PC-9 (cell line): ENCODE measurements around the gene DLGAP1. TPM values are rescaled to one million over a fixed set of nuclear protein-coding genes. Genes with fewer than 3 reads are reported as not detected.

Source experiments
- BruUV-seq: library from RNA; stranded (reverse); fragments of 400-500 nt; replicated peaks from 2 replicates; lab custom pipeline; 2021; lab: Mats Ljungman, UMichigan
- CTCF ChIA-PET: fragments of 300-600 bp; sonication (Branson Sonifier 250); formaldehyde crosslinking; loops from one replicate; lab custom pipeline; 2022; ENCODE audit warnings: antibody characterized with exemption; lab: Charles Lee
- POLR2A ChIA-PET: fragments of 300-600 bp; sonication (Branson Sonifier 250); formaldehyde crosslinking; loops from one replicate; lab custom pipeline; 2022; ENCODE audit warnings: antibody characterized with exemption; ENCODE audit not compliant: unreplicated experiment; lab: Charles Lee
- DNase-seq, 2 experiments: peaks; one replicate each; pipeline versions ENCODE4 v3.0.0 to v3.0.0-alpha.2; 2015 to 2022; ENCODE audit warnings: mixed read lengths in 1 of 2
- H2AFZ ChIP-seq: fragments of 200-600 bp; sonication (generic); 2 replicates; pipeline ENCODE4 v1.8.1; 2017; ENCODE audit warnings: antibody characterized with exemption
- H3F3A ChIP-seq: fragments of 200-600 bp; sonication (generic); 2 replicates; pipeline ENCODE4 v1.8.1; 2017; ENCODE audit warnings: antibody characterized with exemption, mild to moderate bottlenecking, low read depth; ENCODE audit not compliant: insufficient read depth
- H3K27ac ChIP-seq: fragments of 200-600 bp; sonication (generic); 2 replicates; pipeline ENCODE4 v1.6.1; 2016; ENCODE audit warnings: mixed run types
- H3K27me3 ChIP-seq: fragments of 200-600 bp; sonication (generic); 2 replicates; pipeline ENCODE4 v1.6.1; 2016; ENCODE audit warnings: low read depth, mixed run types; ENCODE audit not compliant: insufficient read depth
- H3K36me3 ChIP-seq: fragments of 200-600 bp; sonication (generic); 2 replicates; pipeline ENCODE4 v1.6.1; 2016; ENCODE audit warnings: low read depth, mixed run types
- H3K4me1 ChIP-seq: fragments of 200-600 bp; sonication (generic); replicated peaks from 2 replicates; pipeline ENCODE4 v1.6.1; 2016; ENCODE audit warnings: mixed run types; ENCODE audit not compliant: insufficient read depth
- H3K4me2 ChIP-seq: fragments of 200-600 bp; sonication (generic); 2 replicates; pipeline ENCODE4 v1.6.1; 2017; ENCODE audit warnings: mixed run types
- H3K4me3 ChIP-seq: fragments of 200-600 bp; sonication (generic); 2 replicates; pipeline ENCODE4 v1.6.1; 2016; ENCODE audit warnings: mixed run types
- H3K79me2 ChIP-seq: fragments of 200-600 bp; sonication (generic); 2 replicates; pipeline ENCODE4 v1.6.1; 2017; ENCODE audit warnings: low read depth, mixed run types
- H3K9me2 ChIP-seq: fragments of 200-600 bp; sonication (generic); 2 replicates; pipeline ENCODE4 v1.8.1; 2017; ENCODE audit warnings: mild to moderate bottlenecking; ENCODE audit not compliant: insufficient read depth
- H3K9me3 ChIP-seq: fragments of 200-600 bp; sonication (generic); 2 replicates; pipeline ENCODE4 v1.8.1; 2016; ENCODE audit warnings: low read depth; ENCODE audit not compliant: insufficient read depth
- H4K20me1 ChIP-seq: fragments of 200-600 bp; sonication (generic); 2 replicates; pipeline ENCODE4 v1.8.1; 2017; ENCODE audit not compliant: insufficient read depth
- EZH2 ChIP-seq: fragments of 200-600 bp; sonication (generic); IDR thresholded peaks from 2 replicates; pipeline ENCODE4 v1.8.0; 2017; ENCODE audit warnings: antibody characterized with exemption, low read depth
- intact Hi-C: fragments of 100-400 bp; cut with micrococcal nuclease; formaldehyde crosslinking; loops from one replicate; pipeline ENCODE4 v1.10.0; 2022; ENCODE audit not compliant: unreplicated experiment
- total RNA-seq: library from RNA; stranded (reverse); gene quantifications from 2 replicates; pipeline ENCODE4 v1.2.3, GENCODE V29; 2021
- TF ChIP-seq, protein P1 (sequence below): fragments of 200-600 bp; sonication (generic); conservative IDR thresholded peaks from 2 replicates; pipeline ENCODE4 v1.6.1; 2017; ENCODE audit warnings: mixed run types, antibody characterized with exemption, mild to moderate bottlenecking, moderate library complexity

Gene DLGAP1
- total RNA-seq, 1 experiment from 2014 or later: not detected

DNA sequence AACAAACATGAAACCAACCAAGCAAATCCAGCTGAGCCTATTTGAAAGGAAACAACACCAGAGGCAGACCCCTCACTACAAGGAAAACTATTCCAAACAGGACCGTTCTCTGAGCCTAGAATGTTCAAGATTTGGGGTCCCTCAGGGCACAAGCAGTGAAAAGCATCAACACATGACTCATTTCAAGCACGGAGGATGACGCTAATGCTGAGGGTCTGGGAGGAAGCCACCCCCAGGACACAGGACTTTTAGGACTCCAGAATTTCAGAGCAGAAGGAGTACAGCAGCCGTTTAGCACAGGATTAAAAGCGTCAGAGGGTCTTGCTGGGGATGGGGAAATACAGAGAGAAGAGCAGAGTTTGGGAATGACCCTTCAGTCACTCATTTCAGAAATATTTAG lies 168.9 kb downstream of the DLGAP1 start:
- H3K27me3 ChIP-seq: peaks cover 19% of the 10 kb centered on the region
- TF ChIP-seq, protein P1, sequence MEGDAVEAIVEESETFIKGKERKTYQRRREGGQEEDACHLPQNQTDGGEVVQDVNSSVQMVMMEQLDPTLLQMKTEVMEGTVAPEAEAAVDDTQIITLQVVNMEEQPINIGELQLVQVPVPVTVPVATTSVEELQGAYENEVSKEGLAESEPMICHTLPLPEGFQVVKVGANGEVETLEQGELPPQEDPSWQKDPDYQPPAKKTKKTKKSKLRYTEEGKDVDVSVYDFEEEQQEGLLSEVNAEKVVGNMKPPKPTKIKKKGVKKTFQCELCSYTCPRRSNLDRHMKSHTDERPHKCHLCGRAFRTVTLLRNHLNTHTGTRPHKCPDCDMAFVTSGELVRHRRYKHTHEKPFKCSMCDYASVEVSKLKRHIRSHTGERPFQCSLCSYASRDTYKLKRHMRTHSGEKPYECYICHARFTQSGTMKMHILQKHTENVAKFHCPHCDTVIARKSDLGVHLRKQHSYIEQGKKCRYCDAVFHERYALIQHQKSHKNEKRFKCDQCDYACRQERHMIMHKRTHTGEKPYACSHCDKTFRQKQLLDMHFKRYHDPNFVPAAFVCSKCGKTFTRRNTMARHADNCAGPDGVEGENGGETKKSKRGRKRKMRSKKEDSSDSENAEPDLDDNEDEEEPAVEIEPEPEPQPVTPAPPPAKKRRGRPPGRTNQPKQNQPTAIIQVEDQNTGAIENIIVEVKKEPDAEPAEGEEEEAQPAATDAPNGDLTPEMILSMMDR: no peak
- TF ChIP-seq EZH2: no peak
- H3K36me3 ChIP-seq: no peaks in the 10 kb centered on the region
- no peak overlapping the region for H3K4me2 ChIP-seq
- intact Hi-C loops: no loop called here
- no peaks in the 10 kb centered on the region for H3F3A ChIP-seq
- no peak overlapping the region for H3K4me3 ChIP-seq
- H3K9me2 ChIP-seq: no peaks in the 10 kb centered on the region; the same call in 1 of the 2 replicates
- ChIA-PET POLR2A (no interaction called here), CTCF (no interaction called here)
- H4K20me1 ChIP-seq: no peaks in the 10 kb centered on the region
- no peaks in the 10 kb centered on the region for H3K4me1 ChIP-seq
- DNase-seq: no peak
- BruUV-seq: no TSS peak
- no peak overlapping the region for H3K27ac ChIP-seq
- H3K9me3 ChIP-seq: no peaks in the 10 kb centered on the region
- H3K79me2 ChIP-seq: no peaks in the 10 kb centered on the region
- no peak overlapping the region for H2AFZ ChIP-seq

DNA sequence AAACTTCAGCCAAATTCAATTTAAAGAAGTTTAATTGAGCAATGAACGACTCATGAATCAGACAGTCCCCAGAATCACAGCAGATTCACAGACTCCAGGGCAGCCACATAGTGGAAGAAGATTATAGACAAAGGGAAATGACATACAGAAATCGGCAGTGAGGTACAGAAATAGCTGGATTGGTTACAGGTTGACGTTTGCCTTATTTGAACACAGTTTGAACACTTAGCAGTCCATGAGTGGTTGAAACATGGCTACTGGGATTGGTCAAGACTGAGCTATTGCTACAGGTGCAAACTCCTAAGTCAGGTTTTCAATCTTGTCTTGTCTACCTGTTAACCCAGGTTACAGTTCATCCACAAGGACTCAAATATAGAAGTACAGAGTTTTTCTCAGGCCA lies 169.6 kb downstream of the DLGAP1 start:
- Histone ChIP-seq H3K4me1 (no peaks in the 10 kb centered on the region), H3K4me3 (no peak overlapping the region), H3K79me2 (no peaks in the 10 kb centered on the region), H3F3A (no peaks in the 10 kb centered on the region), H4K20me1 (no peaks in the 10 kb centered on the region; the same call in 1 of the 2 replicates), H3K27ac (no peak overlapping the region), H3K4me2 (no peak overlapping the region), H3K9me2 (no peaks in the 10 kb centered on the region; the same call in 1 of the 2 replicates), H3K9me3 (no peaks in the 10 kb centered on the region), H3K36me3 (no peaks in the 10 kb centered on the region), H3K27me3 (peaks cover 25% of the 10 kb centered on the region), H2AFZ (no peak overlapping the region)
- POLR2A ChIA-PET: interaction anchor here (0.6 kb wide), 1 partner anchor 100 kb away, joined by 11 read pairs; no protein-coding TSS in a partner anchor
- CTCF ChIA-PET: no interaction called here
- DNase-seq: no peak
- BruUV-seq: no TSS peak
- TF ChIP-seq, protein P1: no peak
- TF ChIP-seq EZH2: no peak
- intact Hi-C loops: no loop called here

DNA sequence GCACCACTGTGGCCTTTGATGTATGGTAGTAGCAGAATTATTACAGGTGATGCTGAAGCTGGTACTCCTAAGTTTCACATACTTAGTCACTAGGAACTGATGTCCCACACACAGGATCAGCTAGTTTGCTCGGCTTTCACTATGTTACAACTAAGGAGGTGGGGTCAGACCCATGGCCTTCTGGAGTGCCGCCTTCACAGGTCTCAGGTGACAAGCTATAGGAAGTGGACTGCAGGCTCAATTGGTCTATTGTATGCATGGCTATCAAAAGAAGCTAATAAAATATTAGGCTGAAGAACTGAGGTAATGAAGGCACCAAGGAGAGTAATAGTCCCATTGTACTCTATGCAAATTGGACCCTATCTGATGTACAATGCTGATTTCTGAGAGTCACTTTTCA lies 170.6 kb downstream of the DLGAP1 start:
- Histone ChIP-seq H3K79me2 (no peaks in the 10 kb centered on the region), H3K27me3 (peaks cover 22% of the 10 kb centered on the region), H3K4me2 (no peak overlapping the region), H4K20me1 (no peaks in the 10 kb centered on the region; the same call in 1 of the 2 replicates), H3K27ac (no peak overlapping the region), H2AFZ (no peak overlapping the region), H3K9me3 (no peaks in the 10 kb centered on the region), H3K4me3 (no peak overlapping the region), H3F3A (no peaks in the 10 kb centered on the region), H3K36me3 (no peaks in the 10 kb centered on the region), H3K9me2 (no peaks in the 10 kb centered on the region; the same call in 1 of the 2 replicates), H3K4me1 (no peaks in the 10 kb centered on the region)
- no peak for DNase-seq
- ChIA-PET POLR2A (no interaction called here), CTCF (no interaction called here)
- intact Hi-C loops: no loop called here
- TF ChIP-seq, protein P1: no peak
- no peak for TF ChIP-seq EZH2
- BruUV-seq: no TSS peak
